BJ (cell line): ENCODE data around the gene NFXL1. TPM values are rescaled to one million over a fixed set of nuclear protein-coding genes. Genes with fewer than 3 reads are reported as not detected.

Experiments
- CTCF ChIA-PET: fragments of 350-600 bp; formaldehyde crosslinking; extraction: SDS; loops from one replicate; lab custom pipeline; 2021; ENCODE audit warnings: antibody characterized with exemption, inconsistent platforms; lab: Yijun Ruan, JAX
- POLR2A ChIA-PET: fragments of 300-600 bp; sonication (Branson Sonifier 250); formaldehyde crosslinking; extraction: SDS; loops from one replicate; lab custom pipeline; 2021; ENCODE audit warnings: antibody characterized with exemption; lab: Charles Lee
- DNase-seq: peaks from one replicate; pipeline ENCODE4 v3.0.0-alpha.2; 2011; ENCODE audit warnings: low read depth
- H3K27me3 ChIP-seq: 2 replicates; pipeline ENCODE4 v1.6.0; 2011; ENCODE audit warnings: low read length; ENCODE audit not compliant: control insufficient read depth, insufficient read depth
- H3K36me3 ChIP-seq: 2 replicates; pipeline ENCODE4 v1.5.1; 2011; ENCODE audit warnings: low read length; ENCODE audit not compliant: control insufficient read depth, insufficient read depth
- H3K4me3 ChIP-seq: 2 replicates; pipeline ENCODE4 v1.5.1; 2011; ENCODE audit warnings: low read depth, mild to moderate bottlenecking, control low read depth, low read length
- polyA plus RNA-seq: library from polyadenylated mRNA; depleted of rRNA; stranded (reverse); fragments of >200 nt; gene quantifications from 2 replicates; pipeline ENCODE4 v1.2.3, GENCODE V29; 2011
- TF ChIP-seq, protein P1 (sequence below): IDR thresholded peaks from 2 replicates; pipeline ENCODE4 v1.5.1; 2011; ENCODE audit warnings: low read depth, mild to moderate bottlenecking, control low read depth, inconsistent platforms, low read length, moderate library complexity; ENCODE audit not compliant: insufficient read depth

Gene NFXL1
- polyA plus RNA-seq, 1 experiment = 7.1 TPM

DNA sequence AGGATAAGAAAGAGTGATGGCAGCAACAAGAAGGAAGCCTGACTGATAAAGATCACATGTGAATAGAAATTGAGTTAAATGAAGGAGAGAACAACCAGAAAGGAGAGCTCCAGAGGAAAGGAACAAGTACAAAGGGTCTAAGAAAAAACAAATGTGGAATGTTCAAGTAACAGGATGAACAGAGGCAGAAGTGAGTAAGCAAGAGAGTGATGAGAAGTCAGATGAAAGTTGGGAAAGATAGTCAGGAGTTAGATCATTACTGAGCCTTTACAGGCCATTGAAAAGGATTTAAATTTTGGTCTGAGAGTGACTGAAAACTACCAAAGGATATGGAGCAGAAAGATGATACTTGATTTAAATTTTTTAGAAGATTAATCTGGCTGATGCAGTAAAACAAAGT is 38.1 kb downstream of the NFXL1 start:
- ChIA-PET CTCF (no interaction called here), POLR2A (no interaction called here)
- H3K36me3 ChIP-seq = peaks cover 7% of the 10 kb centered on the region
- TF ChIP-seq, protein P1, sequence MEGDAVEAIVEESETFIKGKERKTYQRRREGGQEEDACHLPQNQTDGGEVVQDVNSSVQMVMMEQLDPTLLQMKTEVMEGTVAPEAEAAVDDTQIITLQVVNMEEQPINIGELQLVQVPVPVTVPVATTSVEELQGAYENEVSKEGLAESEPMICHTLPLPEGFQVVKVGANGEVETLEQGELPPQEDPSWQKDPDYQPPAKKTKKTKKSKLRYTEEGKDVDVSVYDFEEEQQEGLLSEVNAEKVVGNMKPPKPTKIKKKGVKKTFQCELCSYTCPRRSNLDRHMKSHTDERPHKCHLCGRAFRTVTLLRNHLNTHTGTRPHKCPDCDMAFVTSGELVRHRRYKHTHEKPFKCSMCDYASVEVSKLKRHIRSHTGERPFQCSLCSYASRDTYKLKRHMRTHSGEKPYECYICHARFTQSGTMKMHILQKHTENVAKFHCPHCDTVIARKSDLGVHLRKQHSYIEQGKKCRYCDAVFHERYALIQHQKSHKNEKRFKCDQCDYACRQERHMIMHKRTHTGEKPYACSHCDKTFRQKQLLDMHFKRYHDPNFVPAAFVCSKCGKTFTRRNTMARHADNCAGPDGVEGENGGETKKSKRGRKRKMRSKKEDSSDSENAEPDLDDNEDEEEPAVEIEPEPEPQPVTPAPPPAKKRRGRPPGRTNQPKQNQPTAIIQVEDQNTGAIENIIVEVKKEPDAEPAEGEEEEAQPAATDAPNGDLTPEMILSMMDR = no peak
- no peak for DNase-seq
- H3K4me3 ChIP-seq = no peak overlapping the region
- no peaks in the 10 kb centered on the region for H3K27me3 ChIP-seq

DNA sequence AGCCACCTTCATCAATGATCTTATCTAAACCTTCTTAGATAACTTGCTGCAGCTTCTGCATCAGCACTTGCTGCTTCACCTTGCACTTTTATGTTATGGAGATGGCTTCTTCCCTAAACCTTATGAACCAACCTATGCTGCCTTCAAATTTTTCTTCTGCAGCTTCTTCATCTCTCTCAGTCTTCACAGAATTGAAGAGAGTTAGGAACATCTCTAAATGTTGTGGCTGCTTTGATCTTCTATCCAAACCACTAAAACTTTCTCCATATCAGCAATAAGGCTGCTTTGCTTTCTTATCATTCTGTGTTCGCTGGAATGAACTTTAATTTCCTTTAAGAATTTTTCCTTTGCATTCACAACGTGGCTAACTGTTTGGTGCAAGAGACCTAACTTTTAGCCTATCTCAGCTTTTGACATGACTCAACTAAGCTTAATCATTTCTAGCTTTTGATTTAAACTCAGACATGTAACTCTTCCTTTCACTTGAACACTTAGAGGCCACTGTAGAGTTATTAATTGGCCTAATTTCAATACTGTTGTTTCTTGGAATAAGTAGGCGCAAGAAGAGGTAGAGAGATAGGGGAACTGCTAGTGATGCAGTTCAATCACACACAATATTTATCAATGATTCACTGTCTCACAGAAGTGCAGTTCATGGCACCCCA is 40.4 kb downstream of the NFXL1 start:
- Histone ChIP-seq H3K36me3 (peaks cover 7% of the 10 kb centered on the region), H3K4me3 (no peak overlapping the region), H3K27me3 (no peaks in the 10 kb centered on the region)
- POLR2A ChIA-PET = no interaction called here
- TF ChIP-seq, protein P1 = no peak
- no peak for DNase-seq
- CTCF ChIA-PET = no interaction called here

DNA sequence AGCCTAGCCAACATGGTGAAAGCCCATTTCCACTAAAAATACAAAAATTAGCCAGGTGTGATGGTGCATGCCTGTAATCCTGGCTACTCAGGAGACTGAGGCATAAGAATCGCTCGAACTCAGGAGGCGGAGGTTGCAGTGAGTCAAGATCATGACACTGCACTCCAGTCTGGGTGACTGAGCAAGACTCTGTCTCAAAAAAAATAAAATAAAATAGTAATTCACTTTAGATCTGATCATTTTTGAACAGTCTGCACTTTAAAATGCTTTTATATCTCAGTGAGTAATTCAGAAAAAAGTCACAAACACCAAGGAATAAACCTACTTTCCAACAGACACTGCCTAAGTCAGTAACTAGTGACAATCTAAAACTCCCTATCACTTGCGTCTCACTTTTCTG is 50.9 kb downstream of the NFXL1 start:
- no peak overlapping the region for H3K4me3 ChIP-seq
- CTCF ChIA-PET = no interaction called here
- POLR2A ChIA-PET = no interaction called here
- TF ChIP-seq, protein P1 = no peak
- no peaks in the 10 kb centered on the region for H3K27me3 ChIP-seq
- DNase-seq = no peak
- no peaks in the 10 kb centered on the region for H3K36me3 ChIP-seq

DNA sequence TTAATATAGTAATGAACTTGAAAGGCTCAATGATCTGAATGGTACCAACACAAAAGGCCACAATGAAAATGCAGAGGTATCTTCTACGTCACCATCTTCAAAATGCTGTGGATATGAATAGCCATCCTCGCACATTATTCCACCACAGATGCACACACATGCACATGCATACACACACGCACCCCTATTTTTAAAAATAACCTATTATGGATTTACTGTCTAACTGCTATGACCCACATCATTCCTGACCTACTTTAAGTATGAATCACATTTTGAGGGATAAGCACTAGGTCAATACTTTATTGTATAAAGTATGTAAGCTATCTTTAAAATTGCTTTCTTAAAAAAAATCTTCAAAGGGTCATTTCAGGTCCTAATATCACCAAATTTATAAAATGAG is 52.1 kb downstream of the NFXL1 start:
- no peak overlapping the region for H3K4me3 ChIP-seq
- no peak for DNase-seq
- POLR2A ChIA-PET = interaction anchor here (1.0 kb wide), 1 partner anchor 10 kb away, joined by 3 read pairs; no protein-coding TSS in a partner anchor
- CTCF ChIA-PET = no interaction called here
- TF ChIP-seq, protein P1 = no peak
- H3K27me3 ChIP-seq = no peaks in the 10 kb centered on the region
- H3K36me3 ChIP-seq = no peaks in the 10 kb centered on the region

DNA sequence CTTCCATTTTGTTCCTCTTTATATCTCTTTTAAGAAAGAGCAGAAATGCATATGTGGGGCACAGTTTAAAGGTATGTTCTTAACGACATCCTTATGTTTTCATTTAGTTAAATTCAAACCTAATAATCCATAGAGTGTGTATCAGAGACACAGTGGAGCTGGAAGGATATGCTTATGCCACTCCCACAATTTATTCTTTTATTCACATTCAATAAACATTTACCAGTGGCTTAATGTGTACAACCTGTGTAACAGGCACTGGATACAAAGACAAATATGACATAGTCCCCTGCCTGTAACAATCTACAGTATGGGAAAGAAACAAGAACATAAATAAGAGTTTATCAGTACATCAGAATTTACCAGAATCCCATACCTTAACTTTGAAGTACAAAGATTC is 54.1 kb downstream of the NFXL1 start:
- TF ChIP-seq, protein P1 = no peak
- ChIA-PET CTCF (no interaction called here), POLR2A (no interaction called here)
- DNase-seq = no peak
- Histone ChIP-seq H3K4me3 (no peak overlapping the region), H3K27me3 (no peaks in the 10 kb centered on the region), H3K36me3 (no peaks in the 10 kb centered on the region)
